DMS79 (cell line): ENCODE measurements around the gene C6orf89.
"Not testable (repeated sequence)": the region's sequence is repeated elsewhere in the genome, so short reads cannot be mapped to it uniquely, and the experiment has no call there.

ENCODE experiments used
- DNase-seq: peaks from one replicate; lab custom pipeline; 2025; lab: John Stamatoyannopoulos, UW

The C6orf89 gene

DNA sequence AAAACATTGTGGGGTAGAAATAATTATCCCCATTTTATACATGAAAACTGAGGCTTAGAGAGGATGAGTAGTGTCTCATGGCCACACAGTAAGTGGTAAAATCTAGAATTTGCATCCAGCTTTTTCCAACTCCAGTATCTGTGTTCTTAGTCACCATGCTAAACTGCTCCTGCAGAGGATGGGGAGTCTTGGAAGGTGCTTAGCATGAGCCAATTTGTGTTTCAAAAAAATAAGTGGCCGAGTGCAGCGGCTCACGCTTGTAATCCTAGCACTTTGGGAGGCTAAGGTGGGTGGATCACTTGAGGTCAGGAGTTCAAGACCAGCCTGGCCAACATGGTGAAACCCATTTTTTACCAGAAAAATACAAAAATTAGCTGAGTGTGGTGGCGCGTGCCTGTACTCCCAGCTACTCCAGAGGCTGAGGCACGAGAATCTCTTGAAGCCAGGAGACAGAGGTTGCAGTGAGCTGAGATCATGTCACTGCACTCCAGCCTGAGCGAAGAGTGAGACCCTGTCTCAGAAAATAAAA, 2.4 kb downstream of the C6orf89 start:
- DNase-seq: no peak

DNA sequence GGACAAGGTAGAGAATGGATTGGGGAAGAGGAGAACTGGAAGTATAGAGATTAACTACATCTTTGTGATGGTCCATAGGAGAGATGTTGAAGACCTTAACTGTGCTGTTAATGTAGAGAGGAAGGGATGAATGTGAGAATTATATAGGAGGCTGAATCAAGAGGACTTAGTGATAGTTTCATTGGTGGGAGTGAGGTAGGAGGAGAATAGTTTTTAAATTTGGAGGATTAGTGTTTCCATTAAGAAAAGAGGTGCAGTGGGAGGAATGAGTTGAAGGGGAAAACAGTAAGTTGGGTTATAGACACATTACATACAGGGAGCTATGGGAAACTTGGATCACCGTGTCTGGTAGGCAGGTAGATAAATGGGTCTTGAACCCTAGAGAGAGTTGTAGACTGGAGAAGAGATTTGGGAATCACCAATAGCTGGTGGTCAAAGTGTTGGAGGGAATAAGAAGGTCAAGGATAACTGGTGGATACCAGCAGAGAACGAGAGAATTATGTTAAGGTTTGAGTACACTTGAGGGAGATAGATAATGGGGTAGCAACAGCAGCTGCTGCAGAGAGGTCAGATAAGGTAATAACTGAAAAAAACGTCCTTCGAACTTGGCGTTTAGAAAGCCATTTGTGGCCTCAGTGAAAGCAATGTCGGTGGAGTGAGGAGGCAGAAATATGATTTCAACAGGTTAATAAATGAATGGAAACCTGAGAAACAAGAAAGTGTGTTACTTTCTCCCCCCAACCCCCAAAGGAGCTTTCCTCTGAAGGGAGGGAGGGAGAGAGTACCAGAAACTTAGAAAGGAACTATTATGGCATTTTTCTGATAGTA, 3.1 kb downstream of the C6orf89 start:
- peak; percentile 36 for DNase-seq

- DNase-seq: no peak
These were observed 4.4 kb downstream of the C6orf89 start for GRCh38 chr6:36890112-36890663.

DNA sequence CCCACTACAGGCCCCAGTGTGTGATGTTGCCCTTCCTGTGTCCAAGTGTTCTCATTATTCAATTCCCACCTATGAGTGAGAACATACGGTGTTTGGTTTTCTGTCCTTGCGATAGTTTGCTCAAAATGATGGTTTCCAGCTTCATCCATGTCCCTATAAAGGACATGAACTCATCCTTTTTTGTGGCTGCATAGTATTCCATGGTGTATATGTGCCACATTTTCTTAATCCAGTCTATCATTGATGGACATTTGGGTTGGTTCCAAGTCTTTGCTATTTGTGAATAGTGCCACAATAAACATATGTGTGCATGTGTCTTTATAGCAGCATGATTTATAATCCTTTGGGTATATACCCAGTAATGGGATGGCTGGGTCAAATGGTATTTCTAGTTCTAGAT, 5.4 kb downstream of the C6orf89 start:
- DNase-seq: not testable (repeated sequence)

DNA sequence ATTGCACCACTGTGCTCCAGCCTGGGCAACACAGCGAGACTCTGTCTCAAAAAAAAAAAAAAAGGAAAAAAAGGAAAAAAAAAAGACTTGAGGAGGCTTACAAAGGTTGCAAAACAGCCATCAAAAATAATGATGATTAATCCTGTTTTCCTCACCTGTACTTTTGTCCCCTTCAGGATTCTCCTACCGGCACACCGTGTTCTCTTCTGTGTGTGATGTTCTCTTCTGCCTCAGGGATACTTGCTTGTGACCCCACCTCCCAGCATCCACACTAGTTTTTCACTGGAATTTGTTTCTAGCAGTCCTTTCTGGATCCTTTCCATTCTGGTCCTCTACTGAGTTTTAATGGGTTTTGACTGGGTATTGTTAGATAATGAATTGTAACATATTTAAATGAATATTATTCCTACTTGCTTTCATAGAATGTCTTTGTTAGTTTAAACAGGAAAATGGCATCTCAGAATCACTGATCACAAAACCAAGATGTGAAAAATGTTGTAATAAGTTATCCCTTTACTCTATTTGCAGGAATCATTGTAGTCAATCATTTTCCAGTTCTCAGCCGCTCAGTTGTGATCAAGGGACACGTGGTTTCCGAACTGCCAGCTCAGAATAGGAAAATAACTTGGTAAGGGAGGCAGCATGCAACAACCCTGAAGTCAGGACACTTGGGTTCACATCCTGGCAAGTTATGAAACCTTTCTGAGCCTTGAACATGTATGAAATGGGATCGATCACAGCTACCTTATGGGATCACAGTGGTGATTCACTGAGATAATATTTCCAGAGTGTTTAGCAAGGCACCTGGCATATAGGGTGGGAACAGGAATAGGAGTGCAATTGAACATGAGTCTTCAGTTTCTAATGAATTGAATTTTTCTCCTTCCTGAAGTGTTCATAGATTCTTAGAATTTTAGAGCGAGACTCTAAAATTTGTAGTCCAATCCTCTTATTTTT, 8.5 kb downstream of the C6orf89 start:
- no peak for DNase-seq

- no peak for DNase-seq
These were observed 11.9 kb downstream of the C6orf89 start for GRCh38 chr6:36897609-36898008.

DNA sequence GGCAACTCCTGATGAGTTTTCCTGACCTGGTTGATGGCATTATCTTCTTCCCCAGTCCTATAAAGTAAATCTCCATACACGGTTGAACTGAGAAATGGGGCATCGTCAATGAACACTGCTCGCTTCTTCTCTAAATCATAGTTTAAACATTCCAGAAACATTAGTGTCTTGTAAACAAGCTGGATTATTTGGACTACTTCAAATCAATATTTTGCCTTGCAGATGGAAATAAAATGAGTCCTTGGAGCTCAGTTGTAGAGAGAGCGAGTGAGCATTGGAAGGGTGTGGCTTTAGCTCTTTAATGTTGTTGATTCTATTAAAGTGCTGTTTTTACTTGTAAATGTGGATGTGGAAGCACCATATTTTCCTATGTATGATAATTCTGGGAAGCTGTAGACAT, 18.4 kb downstream of the C6orf89 start:
- no peak for DNase-seq

GRCh38 chr6:36904851-36905393, 19.2 kb downstream of the C6orf89 start:
- no peak for DNase-seq

DNA sequence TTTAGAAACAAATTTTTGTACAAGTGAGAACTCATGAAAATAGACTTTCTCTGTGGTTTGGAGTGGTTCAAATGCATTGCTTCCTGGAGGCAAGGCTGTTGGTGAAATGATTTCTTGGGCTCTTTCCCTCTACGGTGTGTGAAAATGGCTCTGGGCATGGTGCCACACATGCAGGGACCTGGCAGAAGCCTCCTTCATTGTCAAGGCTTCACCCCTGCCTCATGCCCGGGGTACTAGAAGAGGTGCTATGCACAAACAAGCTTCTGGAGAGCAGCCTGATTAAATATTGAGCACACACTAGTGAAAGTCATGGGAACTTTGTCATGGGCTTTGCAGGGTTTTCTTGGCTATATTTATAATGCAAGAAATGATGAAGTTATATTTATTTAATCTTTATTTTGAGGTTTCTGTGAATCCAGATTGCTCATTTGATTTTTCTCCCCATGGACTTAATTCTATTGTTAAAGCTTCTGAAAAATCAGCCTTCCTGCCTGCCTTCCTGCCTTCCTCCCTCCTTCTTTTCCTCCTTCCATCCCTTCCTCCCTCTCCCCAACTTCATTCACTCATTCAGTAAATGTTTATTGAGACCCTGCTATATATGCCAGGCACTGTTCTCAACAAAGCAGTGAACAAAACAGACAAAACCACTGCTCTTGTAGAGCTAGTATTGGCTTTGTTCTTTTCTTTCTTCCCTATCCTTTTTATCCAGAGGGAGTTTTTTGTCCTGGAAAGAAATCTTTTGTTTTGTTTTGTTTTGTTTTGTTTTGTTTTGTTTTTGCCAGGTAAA, 21.0 kb downstream of the C6orf89 start:
- peak; percentile 86 for DNase-seq

GRCh38 chr6:36907781-36908180, 22.0 kb downstream of the C6orf89 start:
- DNase-seq: peak; percentile 47

- DNase-seq: no peak
These were observed 23.0 kb downstream of the C6orf89 start for GRCh38 chr6:36908747-36909146.

- DNase-seq: no peak
These were observed 26.3 kb downstream of the C6orf89 start for GRCh38 chr6:36912030-36912454.

DNA sequence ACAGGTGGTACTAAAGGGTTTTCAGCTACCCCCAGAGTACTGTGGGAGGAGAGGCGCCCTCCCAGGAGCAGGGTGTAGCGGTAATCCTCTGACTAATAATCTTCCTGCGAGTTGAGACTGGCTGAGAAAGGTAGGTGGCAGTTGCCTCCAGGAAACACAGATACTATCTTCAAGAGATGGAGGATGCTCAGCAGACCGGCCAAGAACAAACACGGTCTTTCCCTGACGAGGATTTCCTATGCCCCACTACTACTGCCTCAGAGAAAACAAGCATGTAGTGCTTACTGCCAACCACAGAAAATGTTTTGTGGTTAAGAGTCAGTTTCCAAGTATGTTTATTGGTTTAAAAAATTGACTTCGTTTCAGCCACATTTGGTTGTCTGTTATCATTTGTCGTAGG, 26.8 kb downstream of the C6orf89 start:
- peak; percentile 83 for DNase-seq

GRCh38 chr6:36913082-36913481, 27.3 kb downstream of the C6orf89 start:
- DNase-seq: no peak

DNA sequence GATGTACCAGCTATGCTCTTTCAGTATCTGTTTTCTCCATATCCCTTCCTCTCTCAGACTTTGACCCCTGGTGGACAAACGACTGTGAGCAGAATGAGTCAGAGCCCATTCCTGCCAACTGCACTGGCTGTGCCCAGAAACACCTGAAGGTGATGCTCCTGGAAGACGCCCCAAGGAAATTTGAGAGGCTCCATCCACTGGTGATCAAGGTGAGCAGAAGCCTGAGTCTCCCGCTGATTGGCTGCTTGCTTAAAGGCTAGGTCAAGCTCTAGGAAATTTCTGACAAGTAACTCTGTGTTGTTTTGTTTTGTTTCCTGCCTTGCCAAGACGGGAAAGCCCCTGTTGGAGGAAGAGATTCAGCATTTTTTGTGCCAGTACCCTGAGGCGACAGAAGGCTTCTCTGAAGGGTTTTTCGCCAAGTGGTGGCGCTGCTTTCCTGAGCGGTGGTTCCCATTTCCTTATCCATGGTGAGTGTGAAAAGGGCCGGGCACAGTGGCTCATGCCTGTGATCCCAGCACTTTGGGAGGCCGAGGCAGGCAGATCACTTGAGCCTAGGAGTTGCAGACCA, 28.6 kb downstream of the C6orf89 start:
- DNase-seq: no peak

GRCh38 chr6:36915599-36915998, 29.8 kb downstream of the C6orf89 start:
- no peak for DNase-seq

- no peak for DNase-seq
These were observed 30.4 kb downstream of the C6orf89 start for GRCh38 chr6:36916126-36916525.

DNA sequence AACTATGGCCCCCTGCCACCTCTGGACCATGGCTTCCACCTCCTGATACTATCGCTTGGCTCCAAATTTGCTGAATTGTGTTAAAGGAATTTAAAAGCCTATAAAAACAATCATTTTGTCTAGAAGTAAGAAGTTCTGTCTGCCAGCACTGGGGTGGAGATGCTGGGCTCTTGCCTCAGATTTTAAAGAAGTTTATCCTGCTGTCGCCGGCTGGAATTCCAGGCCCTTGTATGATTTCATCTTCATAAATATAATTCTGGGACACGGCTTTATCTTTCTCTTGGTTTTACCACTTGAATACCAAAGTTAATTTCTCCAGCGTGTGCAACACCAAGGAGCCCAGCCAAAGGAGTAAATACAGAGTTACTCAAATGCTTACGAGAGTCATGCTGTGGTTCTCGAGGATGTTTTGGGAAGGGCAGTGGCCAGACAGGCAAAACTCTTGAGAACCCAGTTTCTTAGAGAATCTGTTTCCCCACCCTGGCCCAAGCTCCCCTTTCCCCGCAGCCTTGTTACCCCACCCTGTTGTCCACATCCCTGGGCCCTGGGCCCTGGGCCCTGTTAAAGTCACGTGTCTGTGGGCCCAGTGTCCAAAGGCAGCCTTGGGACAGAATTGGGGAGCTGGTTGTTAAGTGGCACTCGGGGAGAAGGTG, 31.9 kb downstream of the C6orf89 start:
- DNase-seq: no peak

GRCh38 chr6:36920049-36920448, 34.3 kb downstream of the C6orf89 start:
- no peak for DNase-seq

- DNase-seq: no peak
These were observed 34.8 kb downstream of the C6orf89 start for GRCh38 chr6:36920546-36920945.
